Esophagus muscularis mucosa (tissue), 4 donors: ENCODE results near the gene MBD3L2B. TPM values are rescaled to one million over a fixed set of nuclear protein-coding genes. Genes with fewer than 3 reads are reported as not detected.

ENCODE experiments used
- DNase-seq: peaks from one replicate; pipeline ENCODE4 v3.0.0-alpha.2; 2017; ENCODE audit errors: extremely low spot score
- H3K27ac ChIP-seq, 4 donors: fragments of 200-600 bp; sonication (generic); replicated peaks in 1 of 4; 1 replicate in 3 of 4; 2 replicates in 1 of 4; pipeline ENCODE4 v1.5.1; 2016 to 2019; ENCODE audit warnings: mild to moderate bottlenecking in 1 of 4
- H3K27me3 ChIP-seq, 4 donors: fragments of 200-600 bp; sonication (generic); one replicate each; pipeline versions ENCODE4 v1.5.1 to v1.6.0; 2016 to 2019
- H3K36me3 ChIP-seq, 4 donors: fragments of 200-600 bp; sonication (generic); one replicate each; pipeline ENCODE4 v1.5.1; 2016 to 2019
- H3K4me1 ChIP-seq, 4 donors: fragments of 200-600 bp; sonication (generic); one replicate each; pipeline ENCODE4 v1.5.1; 2016 to 2019
- H3K4me3 ChIP-seq, 4 donors: fragments of 200-600 bp; sonication (generic); 1 replicate in 2 of 4; 2 replicates in 2 of 4; pipeline ENCODE4 v1.5.1; 2016 to 2019; ENCODE audit warnings: mild to moderate bottlenecking in 4 of 4, moderate library complexity in 1 of 4
- H3K9me3 ChIP-seq, 4 donors: fragments of 200-600 bp; sonication (generic); 1 replicate in 3 of 4; 2 replicates in 1 of 4; pipeline ENCODE4 v1.5.1; 2016 to 2019
- EP300 ChIP-seq: sonication (generic); formaldehyde crosslinking; IDR thresholded peaks from one replicate; pipeline ENCODE4 v1.6.1; 2017; ENCODE audit warnings: antibody characterized with exemption
- POLR2A ChIP-seq: fragments of 450-650 bp; IDR thresholded peaks from one replicate; pipeline ENCODE4 v1.6.1; 2017; ENCODE audit warnings: antibody characterized with exemption, moderate library complexity, mild to moderate bottlenecking, low read depth
- POLR2AphosphoS5 ChIP-seq, 2 donors: sonication (generic); formaldehyde crosslinking; IDR thresholded peaks; one replicate each; pipeline ENCODE4 v1.6.1; 2017; ENCODE audit warnings: antibody characterized with exemption in 2 of 2
- WGBS: methylation state at CpG from one replicate; pipeline ENCODE4 v1.1.5; 2018; 5-methylcytosine and 5-hydroxymethylcytosine counted together
- intact Hi-C: fragments of 100-400 bp; cut with DNase I; formaldehyde crosslinking; loops from one replicate; pipeline ENCODE4 v1.15.1; 2023
- total RNA-seq, 4 donors: library from RNA; depleted of rRNA; stranded (reverse); fragments of >200 nt; gene quantifications; one replicate each; pipeline versions ENCODE4 v1.1.0 to v1.2.1, GENCODE V29; 2016
- TF ChIP-seq, protein P1 (sequence below), 3 experiments: fragments of 200-600 bp in 2 of 3; fragments of 450-650 bp in 1 of 3; sonication (generic) in 2 of 3; IDR thresholded peaks; one replicate each; pipeline ENCODE4 v1.5.1; 2017 to 2019; ENCODE audit warnings: antibody characterized with exemption in 3 of 3, mild to moderate bottlenecking in 2 of 3, moderate library complexity in 1 of 3

The MBD3L2B gene
- total RNA-seq, 4 donors from 2014 or later = not detected

- Histone ChIP-seq H3K27me3 (no peaks in the 10 kb centered on the region), H3K27ac (no peak overlapping the region), H3K9me3 (no peaks in the 10 kb centered on the region), H3K36me3 (no peaks in the 10 kb centered on the region), H3K4me1 (no peaks in the 10 kb centered on the region), H3K4me3 (no peak overlapping the region)
- TF ChIP-seq POLR2A (no peak), EP300 (no peak), POLR2AphosphoS5 (IDR thresholded peaks at IDR 0.05) (no peak)
- TF ChIP-seq, protein P1, sequence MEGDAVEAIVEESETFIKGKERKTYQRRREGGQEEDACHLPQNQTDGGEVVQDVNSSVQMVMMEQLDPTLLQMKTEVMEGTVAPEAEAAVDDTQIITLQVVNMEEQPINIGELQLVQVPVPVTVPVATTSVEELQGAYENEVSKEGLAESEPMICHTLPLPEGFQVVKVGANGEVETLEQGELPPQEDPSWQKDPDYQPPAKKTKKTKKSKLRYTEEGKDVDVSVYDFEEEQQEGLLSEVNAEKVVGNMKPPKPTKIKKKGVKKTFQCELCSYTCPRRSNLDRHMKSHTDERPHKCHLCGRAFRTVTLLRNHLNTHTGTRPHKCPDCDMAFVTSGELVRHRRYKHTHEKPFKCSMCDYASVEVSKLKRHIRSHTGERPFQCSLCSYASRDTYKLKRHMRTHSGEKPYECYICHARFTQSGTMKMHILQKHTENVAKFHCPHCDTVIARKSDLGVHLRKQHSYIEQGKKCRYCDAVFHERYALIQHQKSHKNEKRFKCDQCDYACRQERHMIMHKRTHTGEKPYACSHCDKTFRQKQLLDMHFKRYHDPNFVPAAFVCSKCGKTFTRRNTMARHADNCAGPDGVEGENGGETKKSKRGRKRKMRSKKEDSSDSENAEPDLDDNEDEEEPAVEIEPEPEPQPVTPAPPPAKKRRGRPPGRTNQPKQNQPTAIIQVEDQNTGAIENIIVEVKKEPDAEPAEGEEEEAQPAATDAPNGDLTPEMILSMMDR (IDR thresholded peaks at IDR 0.05) = no peak
- 86% methylated on average over 1 of the region's 1 CpG for WGBS
- intact Hi-C loops = no loop called here
- no peak for DNase-seq
These were observed 26.2 kb downstream of the MBD3L2B start for GRCh38 chr19:6995054-6995453.

GRCh38 chr19:6988257-6988656 is 33.0 kb downstream of the MBD3L2B start:
- no peak overlapping the region for H3K27ac ChIP-seq
- 58% methylated on average over 3 of the region's 3 CpGs for WGBS
- H3K27me3 ChIP-seq = peaks cover 0 to 13% (median 0%) of the 10 kb centered on the region in 4 donors
- no peaks in the 10 kb centered on the region for H3K36me3 ChIP-seq
- H3K9me3 ChIP-seq = peaks cover 0 to 27% (median 16%) of the 10 kb centered on the region in 4 donors
- H3K4me1 ChIP-seq = no peaks in the 10 kb centered on the region
- intact Hi-C loops = no loop called here
- no peak for DNase-seq
- H3K4me3 ChIP-seq = no peak overlapping the region
- no peak for TF ChIP-seq POLR2AphosphoS5 (IDR thresholded peaks at IDR 0.05)
- TF ChIP-seq POLR2A = no peak
- TF ChIP-seq, protein P1 (IDR thresholded peaks at IDR 0.05) = no peak
- TF ChIP-seq EP300 = no peak

- no peak for DNase-seq
- 51% methylated on average over 4 of the region's 4 CpGs for WGBS
- H3K4me1 ChIP-seq = no peaks in the 10 kb centered on the region
- H3K27me3 ChIP-seq = peaks cover 0 to 13% (median 0%) of the 10 kb centered on the region in 4 donors
- TF ChIP-seq, protein P1 (IDR thresholded peaks at IDR 0.05) = no peak
- TF ChIP-seq EP300 (no peak), POLR2AphosphoS5 (IDR thresholded peaks at IDR 0.05) (no peak), POLR2A (no peak)
- H3K36me3 ChIP-seq = no peaks in the 10 kb centered on the region
- no peak overlapping the region for H3K27ac ChIP-seq
- H3K4me3 ChIP-seq = no peak overlapping the region
- H3K9me3 ChIP-seq = peaks cover 0 to 30% (median 19%) of the 10 kb centered on the region in 4 donors
- intact Hi-C loops = no loop called here
These were observed 33.4 kb downstream of the MBD3L2B start for GRCh38 chr19:6987850-6988249.

DNA sequence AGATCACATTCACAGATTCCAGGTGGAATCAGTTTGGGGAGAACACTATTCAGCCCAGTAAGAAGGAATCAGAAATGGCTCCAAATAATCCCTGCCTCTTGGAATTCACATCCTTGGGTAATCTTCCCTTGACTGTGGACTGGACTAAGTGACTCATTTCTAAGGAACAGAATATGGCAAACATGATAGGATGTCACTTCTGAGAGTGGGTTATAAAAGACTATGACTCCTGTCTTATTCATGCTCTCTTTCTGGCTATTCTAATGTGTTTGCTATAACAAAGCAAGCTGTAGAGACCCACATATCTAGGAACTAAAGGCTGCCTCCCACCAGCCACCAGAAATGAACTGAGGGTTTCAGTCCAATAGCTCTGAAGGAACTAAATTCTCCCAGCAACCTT is 37.8 kb downstream of the MBD3L2B start:
- Histone ChIP-seq H3K27me3 (peaks cover 0 to 13% (median 0%) of the 10 kb centered on the region in 4 donors), H3K4me1 (no peaks in the 10 kb centered on the region), H3K27ac (no peak overlapping the region), H3K4me3 (no peak overlapping the region), H3K36me3 (no peaks in the 10 kb centered on the region), H3K9me3 (peaks cover 0 to 33% (median 22%) of the 10 kb centered on the region in 4 donors)
- TF ChIP-seq, protein P1 (IDR thresholded peaks at IDR 0.05) = no peak
- no peak for TF ChIP-seq EP300
- TF ChIP-seq POLR2AphosphoS5 (IDR thresholded peaks at IDR 0.05) = no peak
- TF ChIP-seq POLR2A = no peak
- no peak for DNase-seq
- intact Hi-C loops = no loop called here

DNA sequence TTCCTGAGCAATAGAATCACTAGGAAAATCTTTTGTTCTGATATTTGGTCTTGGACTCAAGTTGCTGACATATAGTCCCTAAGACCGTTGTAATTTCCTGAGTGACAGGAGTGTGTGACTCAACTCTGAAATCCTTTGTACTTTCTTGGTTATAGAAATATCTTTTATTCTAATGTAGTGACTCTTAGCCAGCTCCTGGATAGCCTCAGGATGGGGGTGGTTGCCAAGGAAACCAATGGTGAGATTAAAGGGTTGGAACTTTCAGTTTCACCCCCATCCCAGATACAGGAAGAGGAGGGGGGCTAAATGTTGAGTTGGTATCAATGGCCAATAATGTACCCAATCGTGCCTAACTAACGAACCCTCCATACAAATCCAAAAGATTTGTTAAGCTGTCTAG is 41.8 kb downstream of the MBD3L2B start:
- TF ChIP-seq EP300 (no peak), POLR2A (no peak), POLR2AphosphoS5 (IDR thresholded peaks at IDR 0.05) (no peak)
- TF ChIP-seq, protein P1 (IDR thresholded peaks at IDR 0.05) = no peak
- Histone ChIP-seq H3K4me1 (no peaks in the 10 kb centered on the region), H3K27ac (no peak overlapping the region), H3K36me3 (no peaks in the 10 kb centered on the region), H3K27me3 (peaks cover 0 to 17% (median 0%) of the 10 kb centered on the region in 4 donors), H3K9me3 (peaks cover 0 to 35% (median 26%) of the 10 kb centered on the region in 4 donors), H3K4me3 (no peak overlapping the region)
- 73% methylated on average over 3 of the region's 3 CpGs for WGBS
- intact Hi-C loops = no loop called here
- DNase-seq = no peak
